H9 (cell line): ENCODE measurements around the gene SAXO1. TPM values are rescaled to one million over a fixed set of nuclear protein-coding genes. Genes with fewer than 3 reads are reported as not detected.
"Not testable (repeated sequence)": the region's sequence is repeated elsewhere in the genome, so short reads cannot be mapped to it uniquely, and the experiment has no call there.

Experiments
- DNase-seq: peaks from one replicate; pipeline ENCODE4 v3.0.0-alpha.2; 2017
- H2AFZ ChIP-seq: one replicate; pipeline ENCODE4 v1.6.1; 2013; ENCODE audit warnings: mild to moderate bottlenecking, low read length, control low read depth, moderate library complexity
- H2AK5ac ChIP-seq: 2 replicates; pipeline ENCODE4 v1.6.1; 2013; ENCODE audit warnings: low read length, control low read depth, mixed read lengths; ENCODE audit not compliant: insufficient read length
- H2BK120ac ChIP-seq: one replicate; pipeline ENCODE4 v1.6.1; 2013; ENCODE audit warnings: low read depth, mild to moderate bottlenecking, low read length, control low read depth, inconsistent platforms; ENCODE audit not compliant: poor library complexity, severe bottlenecking
- H2BK12ac ChIP-seq: 2 replicates; pipeline ENCODE4 v1.6.1; 2013; ENCODE audit warnings: low read length, control low read depth, mixed read lengths, low read depth; ENCODE audit not compliant: insufficient read length
- H2BK15ac ChIP-seq: 2 replicates; pipeline ENCODE4 v1.6.1; 2013; ENCODE audit warnings: low read depth, low read length, control low read depth
- H2BK20ac ChIP-seq: one replicate; pipeline ENCODE4 v1.6.1; 2013; ENCODE audit warnings: low read depth, mild to moderate bottlenecking, low read length, control low read depth, inconsistent platforms; ENCODE audit not compliant: poor library complexity, severe bottlenecking
- H2BK5ac ChIP-seq: 2 replicates; pipeline ENCODE4 v1.6.1; 2013; ENCODE audit warnings: low read length, control low read depth, mixed read lengths; ENCODE audit not compliant: insufficient read length
- H3K14ac ChIP-seq: 2 replicates; pipeline ENCODE4 v1.6.1; 2013; ENCODE audit warnings: low read length, control low read depth; ENCODE audit not compliant: insufficient read depth
- H3K18ac ChIP-seq: 2 replicates; pipeline ENCODE4 v1.6.1; 2013; ENCODE audit warnings: low read depth, mild to moderate bottlenecking, mixed read lengths, low read length, control low read depth; ENCODE audit not compliant: insufficient read length
- H3K23ac ChIP-seq: 2 replicates; pipeline ENCODE4 v1.6.1; 2013; ENCODE audit warnings: low read length, control low read depth, mixed read lengths, low read depth; ENCODE audit not compliant: insufficient read length
- H3K23me2 ChIP-seq: 2 replicates; pipeline ENCODE4 v1.6.1; 2013; ENCODE audit warnings: low read depth, mild to moderate bottlenecking, mixed read lengths, low read length, control low read depth; ENCODE audit not compliant: insufficient read length, poor library complexity, severe bottlenecking
- H3K27ac ChIP-seq: 2 replicates; pipeline ENCODE4 v1.5.1; 2013; ENCODE audit warnings: low read length, control low read depth, mixed read lengths, low read depth; ENCODE audit not compliant: insufficient read length
- H3K27me3 ChIP-seq: 2 replicates; pipeline ENCODE4 v1.6.1; 2013; ENCODE audit warnings: low read length, control low read depth, inconsistent platforms; ENCODE audit not compliant: insufficient read depth
- H3K4ac ChIP-seq: 2 replicates; pipeline ENCODE4 v1.6.1; 2013; ENCODE audit warnings: low read depth, mild to moderate bottlenecking, control low read depth, inconsistent platforms, low read length, moderate library complexity
- H3K4me1 ChIP-seq: 2 replicates; pipeline ENCODE4 v1.6.1; 2013; ENCODE audit warnings: low read length, control low read depth, inconsistent platforms; ENCODE audit not compliant: insufficient read depth
- H3K4me2 ChIP-seq: 2 replicates; pipeline ENCODE4 v1.6.1; 2013; ENCODE audit warnings: low read length, control low read depth, mixed read lengths; ENCODE audit not compliant: insufficient read length, insufficient read depth
- H3K56ac ChIP-seq: 2 replicates; pipeline ENCODE4 v1.6.1; 2013; ENCODE audit warnings: low read depth, mild to moderate bottlenecking, mixed read lengths, low read length, control low read depth; ENCODE audit not compliant: insufficient read length
- H3K79me1 ChIP-seq: 2 replicates; pipeline ENCODE4 v1.6.1; 2013; ENCODE audit warnings: low read depth, mild to moderate bottlenecking, moderate library complexity, low read length, control low read depth, inconsistent platforms; ENCODE audit not compliant: insufficient read depth, poor library complexity, severe bottlenecking
- H3K79me2 ChIP-seq: 2 replicates; pipeline ENCODE4 v1.6.1; 2013; ENCODE audit warnings: low read length, control low read depth, inconsistent platforms; ENCODE audit not compliant: insufficient read depth
- H3K9ac ChIP-seq: 2 replicates; pipeline ENCODE4 v1.6.1; 2013; ENCODE audit warnings: low read length, control low read depth, mixed read lengths; ENCODE audit not compliant: insufficient read length; ENCODE audit errors: extremely low read depth
- H3K9me3 ChIP-seq: one replicate; pipeline ENCODE4 v1.6.1; 2013; ENCODE audit warnings: low read depth, low read length, inconsistent platforms; ENCODE audit not compliant: control insufficient read depth
- H3T11ph ChIP-seq: one replicate; pipeline ENCODE4 v1.6.1; 2013; ENCODE audit warnings: mild to moderate bottlenecking, low read length, control low read depth, inconsistent platforms
- H4K20me1 ChIP-seq: one replicate; pipeline ENCODE4 v1.6.1; 2013; ENCODE audit not compliant: control insufficient read depth, insufficient read length, insufficient read depth
- H4K5ac ChIP-seq: 2 replicates; pipeline ENCODE4 v1.6.1; 2013; ENCODE audit warnings: low read depth, mild to moderate bottlenecking, mixed read lengths, low read length, control low read depth; ENCODE audit not compliant: insufficient read length
- H4K8ac ChIP-seq: replicated peaks from 2 replicates; pipeline ENCODE4 v1.6.1; 2013; ENCODE audit warnings: low read length, control low read depth, mixed read lengths, low read depth; ENCODE audit not compliant: insufficient read length
- H4K91ac ChIP-seq: 2 replicates; pipeline ENCODE4 v1.6.1; 2013; ENCODE audit warnings: low read depth, mild to moderate bottlenecking, moderate library complexity, mixed read lengths, low read length, control low read depth; ENCODE audit not compliant: insufficient read length
- H3K27ac Mint-ChIP-seq, 3 experiments: 2 replicates in 2 of 3; 3 replicates in 1 of 3; pipeline ENCODE4 v1.8.0; 2020 to 2021; ENCODE audit warnings: mixed read lengths in 3 of 3, mild to moderate bottlenecking in 1 of 3, moderate library complexity in 1 of 3
- H3K27me3 Mint-ChIP-seq: 2 replicates; pipeline ENCODE4 v1.8.0; 2021; ENCODE audit warnings: low read depth, mild to moderate bottlenecking, moderate library complexity, mixed read lengths
- H3K36me3 Mint-ChIP-seq, 3 experiments: 2 replicates in 2 of 3; 3 replicates in 1 of 3; pipeline ENCODE4 v1.8.0; 2020 to 2021; ENCODE audit warnings: low read depth in 3 of 3, mixed read lengths in 3 of 3; ENCODE audit not compliant: insufficient read depth in 1 of 3
- H3K4me1 Mint-ChIP-seq, 2 experiments: 2 replicates each; pipeline ENCODE4 v1.8.0; 2020; ENCODE audit warnings: mixed read lengths in 2 of 2
- H3K4me3 Mint-ChIP-seq, 2 experiments: 2 replicates in 1 of 2; 3 replicates in 1 of 2; pipeline ENCODE4 v1.8.0; 2020 to 2021; ENCODE audit warnings: mild to moderate bottlenecking in 2 of 2, mixed read lengths in 2 of 2, moderate library complexity in 1 of 2
- H3K9me3 Mint-ChIP-seq, 2 experiments: 2 replicates in 1 of 2; 3 replicates in 1 of 2; pipeline ENCODE4 v1.8.0; 2020; ENCODE audit warnings: mild to moderate bottlenecking in 2 of 2, mixed read lengths in 2 of 2, moderate library complexity in 1 of 2
- WGBS: extraction: QIAGEN DNeasy Blood & Tissue Kit; methylation state at CpG from one replicate; pipeline ENCODE4 v1.1.7; 2013; ENCODE audit warnings: missing lambda C conversion rate, low lambda C conversion rate, mixed read lengths; ENCODE audit not compliant: insufficient read length; ENCODE audit errors: extremely low coverage; 5-methylcytosine and 5-hydroxymethylcytosine counted together
- total RNA-seq: library from RNA; stranded (reverse); gene quantifications from 2 replicates; pipeline ENCODE4 v1.2.1, GENCODE V29; 2021
- TF ChIP-seq, protein P1 (sequence below): fragments of 200-600 bp; sonication (generic); conservative IDR thresholded peaks from 3 replicates; pipeline ENCODE4 v1.8.0; 2021; ENCODE audit warnings: antibody characterized with exemption, mild to moderate bottlenecking

The SAXO1 gene
- total RNA-seq, 1 experiment from 2014 or later, result 0.09 TPM

DNA sequence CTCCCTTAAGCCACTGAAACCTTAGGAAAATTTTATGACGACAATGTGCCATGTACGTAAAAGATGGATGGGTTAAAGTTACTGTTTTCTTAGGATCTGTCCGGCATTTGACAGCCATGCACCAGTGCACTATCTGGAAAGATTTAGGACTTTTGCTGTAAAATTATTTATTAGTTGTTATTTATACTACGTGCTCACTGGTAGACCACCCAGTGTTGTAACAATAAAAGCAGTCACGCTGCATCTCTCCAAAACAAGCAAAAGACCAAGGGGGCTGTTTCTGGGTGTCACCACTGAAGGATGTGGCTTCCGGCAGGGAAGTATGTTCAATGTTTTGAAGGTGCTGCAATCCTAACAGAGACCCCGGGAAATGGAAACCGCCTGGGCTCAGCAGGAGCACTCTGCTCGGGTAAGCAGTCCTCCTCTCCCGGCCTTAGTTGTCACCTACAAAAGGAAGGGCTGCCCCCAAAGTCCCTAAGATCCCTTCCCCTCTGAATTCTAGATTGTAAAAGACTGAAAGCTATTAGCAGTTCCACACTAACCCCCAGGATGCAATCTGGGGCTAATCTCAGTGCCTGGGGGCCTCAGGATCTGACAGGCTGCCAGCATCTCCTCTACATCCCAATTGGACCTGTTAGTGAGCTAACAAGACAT, 38.6 kb downstream of the SAXO1 start:
- Histone ChIP-seq H3K18ac (no peak overlapping the region), H2BK120ac (no peak overlapping the region), H3K79me2 (no peaks in the 10 kb centered on the region), H3K4ac (no peak overlapping the region), H3K79me1 (no peaks in the 10 kb centered on the region), H4K91ac (no peak overlapping the region), H4K5ac (no peak overlapping the region), H2BK15ac (no peak overlapping the region), H2BK5ac (no peak overlapping the region), H2BK12ac (no peak overlapping the region), H3K4me1 (no peaks in the 10 kb centered on the region), H3K23ac (no peak overlapping the region), H3K9ac (no peak overlapping the region), H3K14ac (no peak overlapping the region), H3K4me2 (no peak overlapping the region), H4K20me1 (no peaks in the 10 kb centered on the region), H3K9me3 (no peaks in the 10 kb centered on the region), H4K8ac (no peak overlapping the region), H3K23me2 (no peaks in the 10 kb centered on the region), H2AFZ (no peak overlapping the region), H3T11ph (no peak overlapping the region), H2AK5ac (no peak overlapping the region), H3K56ac (no peak overlapping the region), H3K27me3 (no peaks in the 10 kb centered on the region), H2BK20ac (no peak overlapping the region), H3K27ac (no peak overlapping the region)
- no peaks in the 10 kb centered on the region for H3K4me1 Mint-ChIP-seq
- no CpG with 5 or more reads among the region's 10 CpGs for WGBS
- H3K36me3 Mint-ChIP-seq, result peaks cover 7 to 13% (median 8%) of the 10 kb centered on the region in 3 experiments
- no peak for DNase-seq
- peaks cover 12 to 15% of the 10 kb centered on the region in 2 experiments for H3K9me3 Mint-ChIP-seq
- TF ChIP-seq, protein P1, sequence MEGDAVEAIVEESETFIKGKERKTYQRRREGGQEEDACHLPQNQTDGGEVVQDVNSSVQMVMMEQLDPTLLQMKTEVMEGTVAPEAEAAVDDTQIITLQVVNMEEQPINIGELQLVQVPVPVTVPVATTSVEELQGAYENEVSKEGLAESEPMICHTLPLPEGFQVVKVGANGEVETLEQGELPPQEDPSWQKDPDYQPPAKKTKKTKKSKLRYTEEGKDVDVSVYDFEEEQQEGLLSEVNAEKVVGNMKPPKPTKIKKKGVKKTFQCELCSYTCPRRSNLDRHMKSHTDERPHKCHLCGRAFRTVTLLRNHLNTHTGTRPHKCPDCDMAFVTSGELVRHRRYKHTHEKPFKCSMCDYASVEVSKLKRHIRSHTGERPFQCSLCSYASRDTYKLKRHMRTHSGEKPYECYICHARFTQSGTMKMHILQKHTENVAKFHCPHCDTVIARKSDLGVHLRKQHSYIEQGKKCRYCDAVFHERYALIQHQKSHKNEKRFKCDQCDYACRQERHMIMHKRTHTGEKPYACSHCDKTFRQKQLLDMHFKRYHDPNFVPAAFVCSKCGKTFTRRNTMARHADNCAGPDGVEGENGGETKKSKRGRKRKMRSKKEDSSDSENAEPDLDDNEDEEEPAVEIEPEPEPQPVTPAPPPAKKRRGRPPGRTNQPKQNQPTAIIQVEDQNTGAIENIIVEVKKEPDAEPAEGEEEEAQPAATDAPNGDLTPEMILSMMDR, result no peak
- no peak overlapping the region for H3K4me3 Mint-ChIP-seq
- peak overlapping the region in 1 of 3 experiments; percentile 80; a peak in 2 of 7 replicates for H3K27ac Mint-ChIP-seq
- no peaks in the 10 kb centered on the region; the same call in none of the 2 replicates for H3K27me3 Mint-ChIP-seq

DNA sequence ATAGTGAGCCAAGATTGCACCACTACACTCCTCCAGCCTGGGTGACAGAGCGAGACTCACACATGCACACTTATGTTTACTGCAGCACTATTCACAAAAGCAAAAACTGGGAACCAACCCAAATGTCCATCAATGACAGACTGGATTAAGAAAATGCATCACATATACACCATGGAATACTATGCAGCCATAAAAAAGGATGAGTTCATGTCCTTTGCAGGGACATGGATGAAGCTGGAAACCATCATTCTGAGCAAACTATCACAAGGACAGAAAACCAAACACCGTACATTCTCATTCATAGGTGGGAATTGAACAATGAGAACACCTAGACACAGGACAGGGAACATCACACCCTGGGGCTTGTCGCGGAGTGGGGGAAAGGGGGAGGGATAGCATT, 41.8 kb downstream of the SAXO1 start:
- not testable (repeated sequence) for H3K27ac ChIP-seq, H3K23me2 ChIP-seq, H3K4me2 ChIP-seq, H2BK15ac ChIP-seq, H4K8ac ChIP-seq, H3K27me3 Mint-ChIP-seq, H2AK5ac ChIP-seq, H3T11ph ChIP-seq, H3K4me1 ChIP-seq, H3K4me3 Mint-ChIP-seq, H3K56ac ChIP-seq, H2BK20ac ChIP-seq, H4K5ac ChIP-seq, H2BK12ac ChIP-seq, H3K23ac ChIP-seq, H4K91ac ChIP-seq, H3K36me3 Mint-ChIP-seq, H2BK5ac ChIP-seq, H3K27ac Mint-ChIP-seq, H3K9me3 ChIP-seq, H3K27me3 ChIP-seq, H2AFZ ChIP-seq, H3K4ac ChIP-seq, DNase-seq, H3K9me3 Mint-ChIP-seq, H2BK120ac ChIP-seq, H3K9ac ChIP-seq, H3K79me2 ChIP-seq, H3K14ac ChIP-seq, H3K4me1 Mint-ChIP-seq, H3K18ac ChIP-seq, H4K20me1 ChIP-seq, H3K79me1 ChIP-seq
- no CpG with 5 or more reads among the region's 4 CpGs for WGBS
